Testis (tissue), 2 donors: ENCODE measurements around the gene ROBO4.

Experiments
- POLR2A ChIP-seq: fragments of 450-650 bp; IDR thresholded peaks from one replicate; pipeline ENCODE4 v1.6.1; 2017; ENCODE audit warnings: antibody characterized with exemption, mild to moderate bottlenecking, moderate library complexity
- TF ChIP-seq, protein P1 (sequence below), 3 experiments: fragments of 450-650 bp in 2 of 3; fragments of 200-600 bp in 1 of 3; sonication (generic) in 1 of 3; IDR thresholded peaks; one replicate each; pipeline ENCODE4 v1.5.1; 2016 to 2019; ENCODE audit warnings: antibody characterized with exemption in 3 of 3, mild to moderate bottlenecking in 2 of 3, moderate library complexity in 1 of 3

DNA sequence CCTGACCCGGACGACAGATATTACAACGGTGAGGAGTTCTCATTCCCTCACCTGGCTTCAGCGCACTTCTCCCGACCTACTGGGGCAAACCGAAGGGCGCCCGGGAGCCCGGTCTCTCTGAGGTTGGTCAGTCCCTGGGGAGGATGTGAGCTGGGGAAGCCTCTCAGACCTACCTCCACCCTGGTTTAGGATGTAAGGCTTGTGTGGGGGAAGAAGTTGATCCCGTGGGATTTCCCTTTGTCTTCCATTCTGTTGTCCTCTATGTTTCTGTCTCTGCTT is 20.1 kb downstream of the ROBO4 start:
- TF ChIP-seq, protein P1, sequence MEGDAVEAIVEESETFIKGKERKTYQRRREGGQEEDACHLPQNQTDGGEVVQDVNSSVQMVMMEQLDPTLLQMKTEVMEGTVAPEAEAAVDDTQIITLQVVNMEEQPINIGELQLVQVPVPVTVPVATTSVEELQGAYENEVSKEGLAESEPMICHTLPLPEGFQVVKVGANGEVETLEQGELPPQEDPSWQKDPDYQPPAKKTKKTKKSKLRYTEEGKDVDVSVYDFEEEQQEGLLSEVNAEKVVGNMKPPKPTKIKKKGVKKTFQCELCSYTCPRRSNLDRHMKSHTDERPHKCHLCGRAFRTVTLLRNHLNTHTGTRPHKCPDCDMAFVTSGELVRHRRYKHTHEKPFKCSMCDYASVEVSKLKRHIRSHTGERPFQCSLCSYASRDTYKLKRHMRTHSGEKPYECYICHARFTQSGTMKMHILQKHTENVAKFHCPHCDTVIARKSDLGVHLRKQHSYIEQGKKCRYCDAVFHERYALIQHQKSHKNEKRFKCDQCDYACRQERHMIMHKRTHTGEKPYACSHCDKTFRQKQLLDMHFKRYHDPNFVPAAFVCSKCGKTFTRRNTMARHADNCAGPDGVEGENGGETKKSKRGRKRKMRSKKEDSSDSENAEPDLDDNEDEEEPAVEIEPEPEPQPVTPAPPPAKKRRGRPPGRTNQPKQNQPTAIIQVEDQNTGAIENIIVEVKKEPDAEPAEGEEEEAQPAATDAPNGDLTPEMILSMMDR (IDR thresholded peaks at IDR 0.05), result no peak
- no peak for TF ChIP-seq POLR2A
